H9 (cell line): ENCODE results near the gene DCAF6. TPM values are rescaled to one million over a fixed set of nuclear protein-coding genes. Genes with fewer than 3 reads are reported as not detected.

Source experiments
- DNase-seq: peaks from one replicate; pipeline ENCODE4 v3.0.0-alpha.2; 2017
- H2AFZ ChIP-seq: one replicate; pipeline ENCODE4 v1.6.1; 2013; ENCODE audit warnings: mild to moderate bottlenecking, low read length, control low read depth, moderate library complexity
- H2AK5ac ChIP-seq: 2 replicates; pipeline ENCODE4 v1.6.1; 2013; ENCODE audit warnings: low read length, control low read depth, mixed read lengths; ENCODE audit not compliant: insufficient read length
- H2BK120ac ChIP-seq: one replicate; pipeline ENCODE4 v1.6.1; 2013; ENCODE audit warnings: low read depth, mild to moderate bottlenecking, low read length, control low read depth, inconsistent platforms; ENCODE audit not compliant: poor library complexity, severe bottlenecking
- H2BK12ac ChIP-seq: 2 replicates; pipeline ENCODE4 v1.6.1; 2013; ENCODE audit warnings: low read length, control low read depth, mixed read lengths, low read depth; ENCODE audit not compliant: insufficient read length
- H2BK15ac ChIP-seq: 2 replicates; pipeline ENCODE4 v1.6.1; 2013; ENCODE audit warnings: low read depth, low read length, control low read depth
- H2BK20ac ChIP-seq: one replicate; pipeline ENCODE4 v1.6.1; 2013; ENCODE audit warnings: low read depth, mild to moderate bottlenecking, low read length, control low read depth, inconsistent platforms; ENCODE audit not compliant: poor library complexity, severe bottlenecking
- H2BK5ac ChIP-seq: 2 replicates; pipeline ENCODE4 v1.6.1; 2013; ENCODE audit warnings: low read length, control low read depth, mixed read lengths; ENCODE audit not compliant: insufficient read length
- H3K14ac ChIP-seq: 2 replicates; pipeline ENCODE4 v1.6.1; 2013; ENCODE audit warnings: low read length, control low read depth; ENCODE audit not compliant: insufficient read depth
- H3K18ac ChIP-seq: 2 replicates; pipeline ENCODE4 v1.6.1; 2013; ENCODE audit warnings: low read depth, mild to moderate bottlenecking, mixed read lengths, low read length, control low read depth; ENCODE audit not compliant: insufficient read length
- H3K23ac ChIP-seq: 2 replicates; pipeline ENCODE4 v1.6.1; 2013; ENCODE audit warnings: low read length, control low read depth, mixed read lengths, low read depth; ENCODE audit not compliant: insufficient read length
- H3K23me2 ChIP-seq: 2 replicates; pipeline ENCODE4 v1.6.1; 2013; ENCODE audit warnings: low read depth, mild to moderate bottlenecking, mixed read lengths, low read length, control low read depth; ENCODE audit not compliant: insufficient read length, poor library complexity, severe bottlenecking
- H3K27ac ChIP-seq: 2 replicates; pipeline ENCODE4 v1.5.1; 2013; ENCODE audit warnings: low read length, control low read depth, mixed read lengths, low read depth; ENCODE audit not compliant: insufficient read length
- H3K27me3 ChIP-seq: 2 replicates; pipeline ENCODE4 v1.6.1; 2013; ENCODE audit warnings: low read length, control low read depth, inconsistent platforms; ENCODE audit not compliant: insufficient read depth
- H3K4ac ChIP-seq: 2 replicates; pipeline ENCODE4 v1.6.1; 2013; ENCODE audit warnings: low read depth, mild to moderate bottlenecking, control low read depth, inconsistent platforms, low read length, moderate library complexity
- H3K4me1 ChIP-seq: 2 replicates; pipeline ENCODE4 v1.6.1; 2013; ENCODE audit warnings: low read length, control low read depth, inconsistent platforms; ENCODE audit not compliant: insufficient read depth
- H3K4me2 ChIP-seq: 2 replicates; pipeline ENCODE4 v1.6.1; 2013; ENCODE audit warnings: low read length, control low read depth, mixed read lengths; ENCODE audit not compliant: insufficient read length, insufficient read depth
- H3K56ac ChIP-seq: 2 replicates; pipeline ENCODE4 v1.6.1; 2013; ENCODE audit warnings: low read depth, mild to moderate bottlenecking, mixed read lengths, low read length, control low read depth; ENCODE audit not compliant: insufficient read length
- H3K79me1 ChIP-seq: 2 replicates; pipeline ENCODE4 v1.6.1; 2013; ENCODE audit warnings: low read depth, mild to moderate bottlenecking, moderate library complexity, low read length, control low read depth, inconsistent platforms; ENCODE audit not compliant: insufficient read depth, poor library complexity, severe bottlenecking
- H3K79me2 ChIP-seq: 2 replicates; pipeline ENCODE4 v1.6.1; 2013; ENCODE audit warnings: low read length, control low read depth, inconsistent platforms; ENCODE audit not compliant: insufficient read depth
- H3K9ac ChIP-seq: 2 replicates; pipeline ENCODE4 v1.6.1; 2013; ENCODE audit warnings: low read length, control low read depth, mixed read lengths; ENCODE audit not compliant: insufficient read length; ENCODE audit errors: extremely low read depth
- H3K9me3 ChIP-seq: one replicate; pipeline ENCODE4 v1.6.1; 2013; ENCODE audit warnings: low read depth, low read length, inconsistent platforms; ENCODE audit not compliant: control insufficient read depth
- H3T11ph ChIP-seq: one replicate; pipeline ENCODE4 v1.6.1; 2013; ENCODE audit warnings: mild to moderate bottlenecking, low read length, control low read depth, inconsistent platforms
- H4K20me1 ChIP-seq: one replicate; pipeline ENCODE4 v1.6.1; 2013; ENCODE audit not compliant: control insufficient read depth, insufficient read length, insufficient read depth
- H4K5ac ChIP-seq: 2 replicates; pipeline ENCODE4 v1.6.1; 2013; ENCODE audit warnings: low read depth, mild to moderate bottlenecking, mixed read lengths, low read length, control low read depth; ENCODE audit not compliant: insufficient read length
- H4K8ac ChIP-seq: replicated peaks from 2 replicates; pipeline ENCODE4 v1.6.1; 2013; ENCODE audit warnings: low read length, control low read depth, mixed read lengths, low read depth; ENCODE audit not compliant: insufficient read length
- H4K91ac ChIP-seq: 2 replicates; pipeline ENCODE4 v1.6.1; 2013; ENCODE audit warnings: low read depth, mild to moderate bottlenecking, moderate library complexity, mixed read lengths, low read length, control low read depth; ENCODE audit not compliant: insufficient read length
- H3K27ac Mint-ChIP-seq, 3 experiments: 2 replicates in 2 of 3; 3 replicates in 1 of 3; pipeline ENCODE4 v1.8.0; 2020 to 2021; ENCODE audit warnings: mixed read lengths in 3 of 3, mild to moderate bottlenecking in 1 of 3, moderate library complexity in 1 of 3
- H3K27me3 Mint-ChIP-seq: 2 replicates; pipeline ENCODE4 v1.8.0; 2021; ENCODE audit warnings: low read depth, mild to moderate bottlenecking, moderate library complexity, mixed read lengths
- H3K36me3 Mint-ChIP-seq, 3 experiments: 2 replicates in 2 of 3; 3 replicates in 1 of 3; pipeline ENCODE4 v1.8.0; 2020 to 2021; ENCODE audit warnings: low read depth in 3 of 3, mixed read lengths in 3 of 3; ENCODE audit not compliant: insufficient read depth in 1 of 3
- H3K4me1 Mint-ChIP-seq, 2 experiments: 2 replicates each; pipeline ENCODE4 v1.8.0; 2020; ENCODE audit warnings: mixed read lengths in 2 of 2
- H3K4me3 Mint-ChIP-seq, 2 experiments: 2 replicates in 1 of 2; 3 replicates in 1 of 2; pipeline ENCODE4 v1.8.0; 2020 to 2021; ENCODE audit warnings: mild to moderate bottlenecking in 2 of 2, mixed read lengths in 2 of 2, moderate library complexity in 1 of 2
- H3K9me3 Mint-ChIP-seq, 2 experiments: 2 replicates in 1 of 2; 3 replicates in 1 of 2; pipeline ENCODE4 v1.8.0; 2020; ENCODE audit warnings: mild to moderate bottlenecking in 2 of 2, mixed read lengths in 2 of 2, moderate library complexity in 1 of 2
- CTCF ChIP-seq: fragments of 200-600 bp; sonication (generic); conservative IDR thresholded peaks from 3 replicates; pipeline ENCODE4 v1.8.0; 2021; ENCODE audit warnings: antibody characterized with exemption, mild to moderate bottlenecking
- WGBS: extraction: QIAGEN DNeasy Blood & Tissue Kit; methylation state at CpG from one replicate; pipeline ENCODE4 v1.1.7; 2013; ENCODE audit warnings: missing lambda C conversion rate, low lambda C conversion rate, mixed read lengths; ENCODE audit not compliant: insufficient read length; ENCODE audit errors: extremely low coverage; 5-methylcytosine and 5-hydroxymethylcytosine counted together
- total RNA-seq: library from RNA; stranded (reverse); gene quantifications from 2 replicates; pipeline ENCODE4 v1.2.1, GENCODE V29; 2021

Gene DCAF6
- total RNA-seq, 1 experiment from 2014 or later = 16.0 TPM

- Histone ChIP-seq H4K20me1 (no peaks in the 10 kb centered on the region), H2BK12ac (no peak overlapping the region), H3K4me1 (no peaks in the 10 kb centered on the region), H3K27me3 (no peaks in the 10 kb centered on the region), H3K4me2 (no peak overlapping the region), H4K8ac (no peak overlapping the region), H3K9me3 (no peaks in the 10 kb centered on the region), H2BK5ac (no peak overlapping the region), H3K14ac (no peak overlapping the region), H2AK5ac (no peak overlapping the region), H3K9ac (no peak overlapping the region), H3K18ac (no peak overlapping the region), H3T11ph (no peak overlapping the region), H2AFZ (no peak overlapping the region), H2BK20ac (no peak overlapping the region), H2BK120ac (no peak overlapping the region), H3K4ac (no peak overlapping the region), H4K5ac (no peak overlapping the region), H3K56ac (no peak overlapping the region), H4K91ac (no peak overlapping the region), H3K27ac (no peak overlapping the region), H3K79me2 (no peaks in the 10 kb centered on the region), H2BK15ac (no peak overlapping the region), H3K23ac (no peak overlapping the region), H3K79me1 (no peaks in the 10 kb centered on the region), H3K23me2 (no peaks in the 10 kb centered on the region)
- no peak for TF ChIP-seq CTCF
- Mint-ChIP-seq H3K36me3 (peaks cover 4 to 32% (median 7%) of the 10 kb centered on the region in 3 experiments; a peak in 6 of 7 replicates), H3K4me1 (peaks cover 3 to 4% of the 10 kb centered on the region in 2 experiments; a peak in 3 of 4 replicates), H3K4me3 (no peak overlapping the region), H3K9me3 (no peaks in the 10 kb centered on the region), H3K27me3 (no peaks in the 10 kb centered on the region), H3K27ac (no peak overlapping the region)
- no peak for DNase-seq
- WGBS = no CpG with 5 or more reads among the region's 8 CpGs
Measured at GRCh38 chr1:168101336-168101735, 164.9 kb downstream of the DCAF6 start.
